Lung microvascular endothelial cell (primary cell): ENCODE measurements around the gene OR2AJ1. TPM values are rescaled to one million over a fixed set of nuclear protein-coding genes. Genes with fewer than 3 reads are reported as not detected.

ENCODE experiments used
- DNase-seq, 2 donors: peaks; one replicate each; pipeline versions ENCODE4 v3.0.0 to v3.0.0-alpha.2; 2010; ENCODE audit warnings: low read depth in 2 of 2
- total RNA-seq: library from RNA; depleted of rRNA; stranded (reverse); fragments of >200 nt; gene quantifications from 2 replicates; pipeline ENCODE4 v1.2.1, GENCODE V29; 2014

The OR2AJ1 gene
- total RNA-seq, 1 donor from 2014 or later: not detected

DNA sequence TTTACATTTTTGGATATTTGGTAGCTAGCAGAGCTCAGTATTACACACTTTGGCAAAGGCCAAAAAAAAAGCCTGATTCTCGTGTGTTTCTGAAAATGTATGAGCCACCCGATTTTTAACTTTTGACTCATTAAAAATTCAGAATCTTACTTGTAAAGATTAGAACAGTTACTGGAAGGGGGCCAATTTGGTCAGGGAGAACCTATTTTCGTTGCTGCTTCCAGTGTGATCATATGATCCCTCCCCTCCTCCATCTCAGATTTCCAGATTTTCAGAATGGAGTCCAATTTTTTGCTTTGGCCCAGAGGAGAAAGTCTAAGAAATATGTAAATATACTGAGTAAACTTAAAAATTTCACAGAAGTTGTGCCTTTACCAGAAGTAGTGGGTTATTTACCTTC, 37.1 kb downstream of the OR2AJ1 start:
- no peak for DNase-seq

- no peak for DNase-seq
Observed at GRCh38 chr1:247962911-247963588, 38.4 kb downstream of the OR2AJ1 start.

- DNase-seq: no peak
Observed at GRCh38 chr1:247964933-247965332, 40.2 kb downstream of the OR2AJ1 start, which contains the start of gene OR2AK2. OR2AK2 (plus strand) TSS chr1:247965233; CDS start chr1:247965377, 144 bp downstream.

- DNase-seq: no peak
Observed at GRCh38 chr1:247966532-247967204, 42.0 kb downstream of the OR2AJ1 start.

Other genes starting within 250 kb of the OR2AJ1 start
- not detected in 2 replicates for gene OR13G1, start 245.2 kb upstream of the OR2AJ1 start, total RNA-seq
- not detected in 2 replicates for gene OR6F1, start 208.2 kb upstream of the OR2AJ1 start, total RNA-seq
- not detected in 2 replicates for gene OR14K1, start 186.3 kb upstream of the OR2AJ1 start, total RNA-seq
- gene OR14A2, start 176.7 kb upstream of the OR2AJ1 start, total RNA-seq: not detected in 2 replicates
- gene OR1C1, start 164.3 kb upstream of the OR2AJ1 start, total RNA-seq: not detected in 2 replicates
- gene OR14A16, start 100.8 kb upstream of the OR2AJ1 start, total RNA-seq: not detected in 2 replicates
- gene OR11L1, start 83.0 kb upstream of the OR2AJ1 start, total RNA-seq: not detected in 2 replicates
- under 0.01 and 0.22 TPM in 2 replicates for gene TRIM58, start 67.7 kb upstream of the OR2AJ1 start, total RNA-seq
- gene OR2W3, start 29.3 kb upstream of the OR2AJ1 start, total RNA-seq: not detected in 2 replicates
- gene OR2T8, start 4.6 kb upstream of the OR2AJ1 start, total RNA-seq: not detected in 2 replicates
- gene OR2L8, start 24.0 kb downstream of the OR2AJ1 start, total RNA-seq: not detected in 2 replicates
- gene OR2AK2, start 40.3 kb downstream of the OR2AJ1 start, total RNA-seq: not detected in 2 replicates
- not detected in 2 replicates for gene OR2L5, start 88.8 kb downstream of the OR2AJ1 start, total RNA-seq
- under 0.01 TPM in 1 of 2 replicates, not detected in the other for gene OR2L2, start 105.2 kb downstream of the OR2AJ1 start, total RNA-seq
- not detected in 2 replicates for gene OR2L3, start 121.9 kb downstream of the OR2AJ1 start, total RNA-seq
- not detected in 2 replicates for gene OR2L13, start 170.3 kb downstream of the OR2AJ1 start, total RNA-seq
- gene OR2M5, start 220.3 kb downstream of the OR2AJ1 start, total RNA-seq: not detected in 2 replicates
- gene OR2M2, start 249.9 kb downstream of the OR2AJ1 start, total RNA-seq: not detected in 2 replicates